Ecto neural progenitor cell (in vitro differentiated cells): Measurements from ENCODE around the gene SMYD2.

Experiments
- DNase-seq: peaks from one replicate; pipeline ENCODE4 v3.0.0-alpha.2; 2018; ENCODE audit warnings: low spot score

Gene SMYD2

GRCh38 chr1:214361636-214362035, 80.7 kb downstream of the SMYD2 start:
- DNase-seq: no peak

GRCh38 chr1:214362188-214362882, 81.4 kb downstream of the SMYD2 start:
- DNase-seq: no peak

- DNase-seq: no peak
These were observed 82.4 kb downstream of the SMYD2 start for GRCh38 chr1:214363386-214363785.

GRCh38 chr1:214364386-214364785, 83.4 kb downstream of the SMYD2 start:
- no peak for DNase-seq

- no peak for DNase-seq
These were observed 83.9 kb downstream of the SMYD2 start for GRCh38 chr1:214364786-214365295.

- no peak for DNase-seq
These were observed 86.9 kb downstream of the SMYD2 start for GRCh38 chr1:214367841-214368240.

GRCh38 chr1:214369364-214369763, 88.4 kb downstream of the SMYD2 start:
- no peak for DNase-seq

- no peak for DNase-seq
These were observed 89.7 kb downstream of the SMYD2 start for GRCh38 chr1:214370615-214371014.

GRCh38 chr1:214372092-214372491, 91.1 kb downstream of the SMYD2 start:
- DNase-seq: no peak

- DNase-seq: no peak
These were observed 96.5 kb downstream of the SMYD2 start for GRCh38 chr1:214377485-214377884.

GRCh38 chr1:214377886-214378285, 96.9 kb downstream of the SMYD2 start:
- no peak for DNase-seq

- no peak for DNase-seq
These were observed 97.5 kb downstream of the SMYD2 start for GRCh38 chr1:214378492-214378891.

- no peak for DNase-seq
These were observed 98.4 kb downstream of the SMYD2 start for GRCh38 chr1:214379236-214379970.

- DNase-seq: no peak
These were observed 99.4 kb downstream of the SMYD2 start for GRCh38 chr1:214380396-214380795.

- no peak for DNase-seq
These were observed 100.2 kb downstream of the SMYD2 start for GRCh38 chr1:214380986-214381695.

- no peak for DNase-seq
These were observed 102.7 kb downstream of the SMYD2 start for GRCh38 chr1:214383381-214384372.

- DNase-seq: no peak
These were observed 103.6 kb downstream of the SMYD2 start for GRCh38 chr1:214384373-214385079.

GRCh38 chr1:214385428-214385827, 104.5 kb downstream of the SMYD2 start:
- DNase-seq: no peak

GRCh38 chr1:214386333-214386732, 105.4 kb downstream of the SMYD2 start:
- DNase-seq: no peak
